HUES6 (cell line): Measurements from ENCODE around the gene ERBIN.
A peak's percentile ranks its signal among the peaks of the same experiment; 100 is the strongest.
"Not testable (repeated sequence)": the region's sequence is repeated elsewhere in the genome, so short reads cannot be mapped to it uniquely, and the experiment has no call there.

Experiments
- H3K27ac ChIP-seq: 2 replicates; pipeline ENCODE4 v1.7.0; 2013; ENCODE audit warnings: low read depth, mild to moderate bottlenecking, low read length, inconsistent platforms
- H3K27me3 ChIP-seq: 2 replicates; pipeline ENCODE4 v1.6.1; 2013; ENCODE audit warnings: low read length; ENCODE audit not compliant: control insufficient read depth, insufficient read depth
- H3K36me3 ChIP-seq: 2 replicates; pipeline ENCODE4 v1.6.1; 2013; ENCODE audit warnings: low read length; ENCODE audit not compliant: control insufficient read depth, insufficient read depth
- H3K4me1 ChIP-seq: 2 replicates; pipeline ENCODE4 v1.6.1; 2013; ENCODE audit warnings: low read length; ENCODE audit not compliant: control insufficient read depth, insufficient read depth
- H3K4me3 ChIP-seq: 2 replicates; pipeline ENCODE4 v1.5.1; 2013; ENCODE audit warnings: low read depth, low read length
- H3K9ac ChIP-seq: one replicate; pipeline ENCODE4 v1.6.1; 2013; ENCODE audit warnings: mild to moderate bottlenecking, low read length
- H3K9me3 ChIP-seq: 2 replicates; pipeline ENCODE4 v1.6.1; 2013; ENCODE audit warnings: low read depth, low read length; ENCODE audit not compliant: control insufficient read depth, insufficient read depth

The ERBIN gene

DNA sequence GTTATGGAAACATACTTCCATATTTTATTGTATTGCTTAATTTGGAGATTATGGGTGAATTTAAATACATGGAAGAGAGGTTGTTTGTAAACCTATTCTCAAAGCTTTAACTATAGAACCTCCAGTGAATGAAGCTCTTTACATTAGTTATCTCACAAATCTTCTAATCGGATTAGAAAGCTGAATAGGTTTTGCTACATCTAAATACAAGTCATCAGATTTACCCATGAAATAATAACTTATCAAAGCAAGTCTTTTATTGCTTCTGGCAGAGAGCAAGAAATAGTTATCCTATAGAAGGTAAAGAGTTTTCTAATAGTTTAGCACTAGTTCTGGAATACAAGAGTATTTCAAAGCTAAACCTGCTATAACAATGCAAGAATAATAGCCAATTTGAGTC is 113.3 kb downstream of the ERBIN start:
- Histone ChIP-seq H3K4me1 (no peaks in the 10 kb centered on the region), H3K36me3 (peaks cover 61% of the 10 kb centered on the region), H3K27me3 (no peaks in the 10 kb centered on the region), H3K9me3 (no peaks in the 10 kb centered on the region), H3K27ac (no peak overlapping the region), H3K4me3 (no peak overlapping the region), H3K9ac (no peak overlapping the region)

DNA sequence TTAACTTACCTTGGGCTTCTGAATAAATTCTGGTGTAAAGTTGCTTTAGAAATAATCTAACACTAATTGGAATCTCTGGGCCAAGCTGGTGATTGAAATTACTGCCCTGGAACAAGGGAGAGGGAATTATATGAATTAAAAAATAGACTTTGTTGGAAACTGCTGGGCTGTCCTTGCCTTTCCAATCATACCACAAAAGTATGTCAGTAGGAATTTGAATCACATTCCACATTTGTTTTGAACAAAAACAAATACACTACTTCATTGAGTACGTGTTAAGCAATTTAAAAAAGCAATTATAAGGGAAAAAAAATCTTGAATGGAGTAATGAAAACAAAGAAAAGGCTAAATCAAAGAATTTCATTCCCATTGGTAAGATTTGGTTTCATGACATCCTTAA is 115.3 kb downstream of the ERBIN start:
- H3K27me3 ChIP-seq = no peaks in the 10 kb centered on the region
- H3K9ac ChIP-seq = no peak overlapping the region
- H3K9me3 ChIP-seq = no peaks in the 10 kb centered on the region
- no peak overlapping the region for H3K4me3 ChIP-seq
- H3K4me1 ChIP-seq = no peaks in the 10 kb centered on the region
- H3K36me3 ChIP-seq = peaks cover 63% of the 10 kb centered on the region
- H3K27ac ChIP-seq = 0 out of 2 replicates have a peak overlapping the region, but pooled peaks have one; percentile 24

DNA sequence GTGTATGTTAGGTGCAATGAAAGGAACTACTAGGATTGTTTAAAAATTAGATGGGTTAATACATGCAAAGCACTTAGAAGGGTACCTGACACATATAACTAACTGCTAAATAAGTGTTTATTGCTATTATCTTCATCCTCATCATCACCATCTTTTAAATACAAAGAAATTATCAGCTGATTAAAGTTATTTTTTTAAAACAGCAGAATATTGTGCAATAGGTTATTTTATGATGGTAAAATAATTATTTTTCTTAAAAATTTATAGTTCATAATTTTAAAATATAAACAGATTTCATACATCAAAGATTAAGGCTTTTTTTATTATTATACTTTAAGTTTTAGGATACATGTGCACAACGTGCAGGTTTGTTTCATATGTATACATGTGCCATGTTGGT is 130.9 kb downstream of the ERBIN start:
- Histone ChIP-seq H3K27me3 (no peaks in the 10 kb centered on the region), H3K9me3 (no peaks in the 10 kb centered on the region), H3K4me3 (no peak overlapping the region), H3K9ac (no peak overlapping the region), H3K36me3 (peaks cover 27% of the 10 kb centered on the region), H3K4me1 (no peaks in the 10 kb centered on the region), H3K27ac (no peak overlapping the region)

DNA sequence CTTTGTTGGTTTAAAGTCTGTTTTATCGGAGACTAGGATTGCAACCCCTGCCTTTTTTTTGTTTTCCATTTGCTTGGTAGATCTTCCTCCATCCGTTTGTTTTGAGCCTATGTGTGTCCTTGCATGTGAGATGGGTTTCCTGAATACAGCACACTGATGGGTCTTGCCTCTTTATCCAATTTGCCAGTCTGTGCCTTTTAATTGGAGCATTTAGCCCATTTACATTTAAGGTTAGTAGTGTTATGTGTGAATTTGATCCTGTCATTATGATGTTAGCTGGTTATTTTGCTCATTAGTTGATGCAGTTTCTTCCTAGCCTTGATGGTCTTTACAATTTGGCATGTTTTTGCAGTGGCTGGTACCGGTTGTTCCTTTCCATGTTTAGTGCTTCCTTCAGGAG is 134.9 kb downstream of the ERBIN start:
- H3K9ac ChIP-seq, H3K27ac ChIP-seq, H3K36me3 ChIP-seq, H3K4me3 ChIP-seq, H3K27me3 ChIP-seq, H3K4me1 ChIP-seq, H3K9me3 ChIP-seq: not testable (repeated sequence)

DNA sequence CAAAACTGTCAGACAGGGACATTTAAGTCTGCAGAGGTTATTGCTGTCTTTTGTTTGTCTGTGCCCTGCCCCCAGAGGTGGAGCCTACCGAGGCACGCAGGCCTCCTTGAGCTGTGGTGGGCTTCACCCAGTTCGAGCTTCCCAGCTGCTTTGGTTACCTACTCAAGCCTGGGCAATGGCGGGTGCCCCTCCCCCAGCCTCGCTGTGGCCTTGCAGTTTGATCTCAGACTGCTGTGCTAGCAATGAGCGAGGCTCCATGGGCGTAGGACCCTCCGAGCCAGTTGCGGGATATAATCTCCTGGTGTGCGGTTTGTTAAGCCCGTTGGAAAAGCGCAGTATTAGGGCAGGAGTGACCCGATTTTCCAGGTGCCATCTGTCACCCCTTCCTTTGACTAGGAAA is 136.7 kb downstream of the ERBIN start:
- H3K9ac ChIP-seq, H3K27me3 ChIP-seq, H3K27ac ChIP-seq, H3K36me3 ChIP-seq, H3K4me3 ChIP-seq, H3K9me3 ChIP-seq, H3K4me1 ChIP-seq: not testable (repeated sequence)

DNA sequence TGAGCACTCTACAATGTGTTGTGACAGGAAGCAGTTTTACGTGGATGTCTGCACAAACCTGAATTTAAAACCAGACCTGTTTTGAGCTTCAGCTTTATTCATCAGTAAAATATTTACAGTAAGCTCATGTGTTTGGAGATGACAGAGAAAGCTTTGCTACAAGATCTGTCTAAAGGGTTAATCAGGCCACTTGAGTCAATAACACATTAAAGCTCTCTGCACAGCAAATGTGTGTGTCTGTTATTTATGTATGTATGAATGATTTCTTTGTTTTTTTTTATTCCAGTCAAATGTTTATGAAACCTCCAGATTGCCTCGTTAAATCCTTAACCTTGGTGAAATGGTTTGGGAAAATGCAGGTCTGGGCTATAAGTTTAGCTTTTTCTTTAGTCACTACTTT is 140.5 kb downstream of the ERBIN start:
- no peaks in the 10 kb centered on the region for H3K27me3 ChIP-seq
- H3K36me3 ChIP-seq = 0 out of 2 replicates have a peak, but pooled peaks cover 9% of the 10 kb centered on the region
- H3K27ac ChIP-seq = no peak overlapping the region
- no peak overlapping the region for H3K4me3 ChIP-seq
- no peak overlapping the region for H3K9ac ChIP-seq
- no peaks in the 10 kb centered on the region for H3K4me1 ChIP-seq
- no peaks in the 10 kb centered on the region; the same call in 1 of the 2 replicates for H3K9me3 ChIP-seq

DNA sequence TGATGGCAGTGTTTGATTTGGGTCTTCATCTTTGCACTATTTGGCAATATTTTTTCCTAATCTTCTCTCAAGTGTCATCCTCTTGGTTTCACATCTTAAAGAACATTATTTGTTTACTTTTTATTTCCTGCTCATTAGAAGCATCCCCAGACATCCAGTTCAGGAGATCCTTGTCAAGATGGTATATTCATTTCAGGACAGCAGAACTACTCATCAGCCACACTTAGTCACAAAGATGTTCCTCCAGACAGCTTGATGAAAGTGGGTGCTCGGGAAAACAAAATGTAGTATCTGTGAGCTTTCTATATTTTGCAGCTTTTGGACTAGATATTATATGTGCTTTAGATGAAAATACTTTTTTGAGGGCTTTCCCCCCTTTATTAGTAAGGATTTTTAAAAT is 145.7 kb downstream of the ERBIN start:
- 0 out of 2 replicates have a peak, but pooled peaks cover 9% of the 10 kb centered on the region for H3K36me3 ChIP-seq
- no peak overlapping the region for H3K9ac ChIP-seq
- no peaks in the 10 kb centered on the region for H3K27me3 ChIP-seq
- H3K9me3 ChIP-seq = no peaks in the 10 kb centered on the region
- no peak overlapping the region for H3K27ac ChIP-seq
- H3K4me3 ChIP-seq = no peak overlapping the region
- H3K4me1 ChIP-seq = no peaks in the 10 kb centered on the region

DNA sequence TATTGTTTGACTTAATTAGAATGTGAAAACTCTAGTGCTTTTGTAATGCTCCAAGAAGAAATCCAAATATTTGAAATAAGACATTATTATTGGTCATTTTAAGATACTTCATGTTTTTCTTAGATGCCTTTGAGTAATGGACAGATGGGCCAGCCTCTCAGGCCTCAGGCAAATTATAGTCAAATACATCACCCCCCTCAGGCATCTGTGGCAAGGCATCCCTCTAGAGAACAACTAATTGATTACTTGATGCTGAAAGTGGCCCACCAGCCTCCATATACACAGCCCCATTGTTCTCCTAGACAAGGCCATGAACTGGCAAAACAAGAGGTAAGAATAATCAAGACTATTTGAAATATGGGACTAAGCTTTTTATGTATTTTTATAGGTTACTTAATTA is 148.5 kb downstream of the ERBIN start:
- peaks cover 7% of the 10 kb centered on the region for H3K36me3 ChIP-seq
- H3K9ac ChIP-seq = no peak overlapping the region
- H3K4me1 ChIP-seq = no peaks in the 10 kb centered on the region
- no peak overlapping the region for H3K4me3 ChIP-seq
- H3K27ac ChIP-seq = no peak overlapping the region
- no peaks in the 10 kb centered on the region for H3K27me3 ChIP-seq
- H3K9me3 ChIP-seq = no peaks in the 10 kb centered on the region

DNA sequence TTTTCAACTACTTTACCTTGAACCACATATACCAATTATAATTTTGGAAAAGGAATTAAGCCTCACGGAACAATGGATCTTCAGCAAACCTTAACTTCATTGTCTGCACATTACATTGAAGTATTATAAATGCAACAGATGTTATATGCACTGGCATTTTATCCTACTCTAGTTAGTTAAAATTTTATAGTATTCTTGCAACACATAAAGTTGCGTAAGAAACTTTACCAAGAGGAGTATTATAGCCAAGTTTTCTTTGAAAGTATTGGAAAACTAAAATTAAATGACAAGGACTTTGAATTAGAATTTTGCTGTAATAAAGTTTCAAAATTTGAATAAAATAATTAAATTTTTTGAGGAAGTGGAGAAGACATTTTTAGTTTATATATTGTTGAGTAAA is 154.3 kb downstream of the ERBIN start:
- H3K9me3 ChIP-seq = no peaks in the 10 kb centered on the region
- no peak overlapping the region for H3K4me3 ChIP-seq
- H3K36me3 ChIP-seq = peaks cover 10% of the 10 kb centered on the region
- H3K27me3 ChIP-seq = no peaks in the 10 kb centered on the region
- no peak overlapping the region for H3K9ac ChIP-seq
- no peaks in the 10 kb centered on the region for H3K4me1 ChIP-seq
- H3K27ac ChIP-seq = no peak overlapping the region

DNA sequence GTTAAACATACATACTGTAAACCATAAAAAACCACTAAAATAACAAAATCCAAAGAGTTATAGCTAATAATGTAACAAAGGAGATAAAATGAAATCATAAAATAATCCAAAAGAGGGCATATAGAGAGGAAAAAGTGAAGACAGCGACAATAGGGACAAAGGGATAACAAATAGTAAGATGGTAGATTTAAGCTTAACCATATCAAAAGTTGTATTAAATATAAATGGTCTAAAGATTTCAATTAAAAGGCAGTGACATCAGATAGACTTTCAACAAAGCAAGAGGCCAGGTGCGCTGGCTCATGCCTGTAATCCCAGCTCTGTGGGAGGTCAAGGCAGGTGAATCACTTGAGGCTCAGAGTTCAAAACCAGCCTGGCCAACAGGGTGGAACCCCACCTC is 163.0 kb downstream of the ERBIN start:
- no peak overlapping the region for H3K9ac ChIP-seq
- H3K27ac ChIP-seq = no peak overlapping the region
- no peaks in the 10 kb centered on the region for H3K27me3 ChIP-seq
- no peaks in the 10 kb centered on the region for H3K4me1 ChIP-seq
- H3K9me3 ChIP-seq = peaks cover 18% of the 10 kb centered on the region
- H3K4me3 ChIP-seq = no peak overlapping the region
- H3K36me3 ChIP-seq = no peaks in the 10 kb centered on the region

DNA sequence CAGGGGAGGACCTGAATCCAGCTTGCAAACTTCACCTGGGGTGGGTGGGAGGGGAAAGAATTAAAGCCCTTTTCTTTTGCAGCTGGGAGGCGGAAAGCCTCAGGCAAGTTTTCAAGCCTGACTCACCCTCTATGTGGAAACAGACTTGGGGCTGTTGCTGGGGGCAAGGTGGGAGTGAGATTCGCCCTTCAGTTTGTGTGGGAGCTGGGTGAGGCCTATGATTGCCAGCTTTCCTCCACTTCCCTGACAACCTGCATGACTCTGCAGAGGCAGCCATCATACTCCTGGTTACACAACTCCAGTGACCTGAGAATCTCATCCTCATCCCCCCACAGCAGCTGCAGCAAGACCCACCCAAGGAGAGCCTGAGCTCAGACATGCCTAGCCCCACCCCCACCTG is 174.5 kb downstream of the ERBIN start:
- Histone ChIP-seq H3K36me3 (no peaks in the 10 kb centered on the region), H3K4me3 (no peak overlapping the region; the same call in 1 of the 2 replicates), H3K9ac (no peak overlapping the region), H3K9me3 (peaks cover 24% of the 10 kb centered on the region), H3K27me3 (no peaks in the 10 kb centered on the region), H3K27ac (no peak overlapping the region), H3K4me1 (no peaks in the 10 kb centered on the region; the same call in 1 of the 2 replicates)

DNA sequence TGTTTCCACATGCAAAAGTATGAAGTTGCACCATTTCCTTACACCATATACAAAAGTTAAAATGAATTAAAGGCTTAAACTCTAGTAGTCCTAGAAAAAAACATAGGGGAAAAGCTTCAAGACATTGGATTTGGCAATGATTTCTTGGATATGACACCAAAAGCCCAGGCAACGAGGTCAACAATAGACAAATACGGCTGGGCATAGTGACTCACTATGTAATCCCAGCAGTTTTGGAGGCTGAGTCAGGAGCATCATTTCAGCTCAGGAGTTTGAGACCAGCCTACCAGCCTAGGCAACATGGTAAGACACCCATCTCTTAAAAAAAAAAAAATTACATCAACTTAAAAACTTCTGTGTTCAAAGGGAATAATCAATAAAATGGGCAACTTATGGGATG is 186.8 kb downstream of the ERBIN start:
- Histone ChIP-seq H3K27me3 (no peaks in the 10 kb centered on the region), H3K9ac (no peak overlapping the region), H3K4me3 (no peak overlapping the region), H3K9me3 (no peaks in the 10 kb centered on the region; the same call in 1 of the 2 replicates), H3K36me3 (no peaks in the 10 kb centered on the region), H3K27ac (no peak overlapping the region), H3K4me1 (no peaks in the 10 kb centered on the region)
